ENCODE data around the gene PDZD4. TPM values are rescaled to one million over a fixed set of nuclear protein-coding genes. Genes with fewer than 3 reads are reported as not detected.

The PDZD4 gene
- total RNA-seq, 2 experiments from 2014 or later = 1.4 to 2.6 TPM

- POLR2A ChIA-PET = no interaction called here
- ATAC-seq (no peak), DNase-seq (no peak)
- peaks cover 12% of the 10 kb centered on the region for H3K4me1 Mint-ChIP-seq (ENCODE audit: low read depth)
- no peaks in the 10 kb centered on the region for H3K36me3 Mint-ChIP-seq (ENCODE audit: low read depth)
- H3K27me3 Mint-ChIP-seq = peaks cover 13% of the 10 kb centered on the region
- CTCF ChIA-PET = interaction anchor here (1.5 kb wide), 1 partner anchor 31 kb away, joined by 3 read pairs; no protein-coding TSS in a partner anchor
- no peak overlapping the region for H3K27ac Mint-ChIP-seq
- intact Hi-C loops (cut with micrococcal nuclease) = no loop called here
- H3K4me3 Mint-ChIP-seq = no peak overlapping the region
- TF ChIP-seq, protein P1, sequence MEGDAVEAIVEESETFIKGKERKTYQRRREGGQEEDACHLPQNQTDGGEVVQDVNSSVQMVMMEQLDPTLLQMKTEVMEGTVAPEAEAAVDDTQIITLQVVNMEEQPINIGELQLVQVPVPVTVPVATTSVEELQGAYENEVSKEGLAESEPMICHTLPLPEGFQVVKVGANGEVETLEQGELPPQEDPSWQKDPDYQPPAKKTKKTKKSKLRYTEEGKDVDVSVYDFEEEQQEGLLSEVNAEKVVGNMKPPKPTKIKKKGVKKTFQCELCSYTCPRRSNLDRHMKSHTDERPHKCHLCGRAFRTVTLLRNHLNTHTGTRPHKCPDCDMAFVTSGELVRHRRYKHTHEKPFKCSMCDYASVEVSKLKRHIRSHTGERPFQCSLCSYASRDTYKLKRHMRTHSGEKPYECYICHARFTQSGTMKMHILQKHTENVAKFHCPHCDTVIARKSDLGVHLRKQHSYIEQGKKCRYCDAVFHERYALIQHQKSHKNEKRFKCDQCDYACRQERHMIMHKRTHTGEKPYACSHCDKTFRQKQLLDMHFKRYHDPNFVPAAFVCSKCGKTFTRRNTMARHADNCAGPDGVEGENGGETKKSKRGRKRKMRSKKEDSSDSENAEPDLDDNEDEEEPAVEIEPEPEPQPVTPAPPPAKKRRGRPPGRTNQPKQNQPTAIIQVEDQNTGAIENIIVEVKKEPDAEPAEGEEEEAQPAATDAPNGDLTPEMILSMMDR (IDR thresholded peaks at IDR 0.05) = no peak
- no peaks in the 10 kb centered on the region for H3K9me3 Mint-ChIP-seq
These were observed 43.7 kb upstream of the PDZD4 start for GRCh38 chrX:153874085-153874365.

DNA sequence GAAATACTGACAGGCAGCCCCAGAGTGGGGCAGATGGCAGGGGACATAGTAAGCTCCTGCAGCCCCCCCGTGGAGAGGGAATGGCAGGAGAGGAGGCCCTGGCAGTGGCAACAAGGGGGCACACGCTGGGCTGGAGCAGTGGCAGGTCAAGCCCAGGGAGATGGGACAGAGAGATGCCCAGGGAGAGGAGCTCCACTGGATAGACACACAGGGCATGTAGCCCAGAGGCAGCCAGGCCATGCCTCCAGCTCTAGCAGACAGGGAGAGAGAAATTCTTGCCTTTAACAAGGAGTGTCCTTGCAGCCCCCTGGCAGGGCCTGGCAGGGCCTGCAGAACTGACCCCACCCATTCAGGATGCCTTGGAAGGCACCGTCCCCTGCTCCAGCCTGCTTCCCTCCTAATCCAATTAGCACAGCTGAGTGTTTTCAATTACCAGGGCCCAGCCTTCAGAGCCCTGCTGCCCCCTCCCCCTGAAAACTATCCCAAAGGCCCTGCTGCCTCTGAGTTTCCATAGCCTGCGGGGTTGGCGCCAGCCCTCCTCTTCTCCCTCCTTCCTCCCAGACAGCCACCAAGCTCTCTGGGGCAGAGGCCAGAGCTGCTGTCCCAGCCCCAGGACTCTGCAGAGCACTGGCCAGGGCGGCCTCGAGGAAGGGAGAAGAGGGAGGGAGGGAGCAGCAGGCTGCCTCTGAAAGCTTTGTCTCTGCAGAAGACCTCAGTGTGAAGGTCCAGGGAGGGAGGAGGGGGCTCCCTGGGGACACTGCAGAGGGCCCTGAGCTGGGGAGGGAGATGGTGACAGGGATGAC is 43.1 kb upstream of the PDZD4 start:
- CTCF ChIA-PET = interaction anchor here (1.5 kb wide), 1 partner anchor 30 kb away, joined by 3 read pairs; no protein-coding TSS in a partner anchor

GRCh38 chrX:153871946-153872878 is 41.9 kb upstream of the PDZD4 start:
- intact Hi-C loops (cut with micrococcal nuclease) = no loop called here
- ChIA-PET POLR2A (interaction anchor here (0.8 kb wide), 1 partner anchor 11 kb away, joined by 3 read pairs; no protein-coding TSS in a partner anchor), CTCF (interaction anchor here (1.5 kb wide), 1 partner anchor 29 kb away, joined by 3 read pairs; no protein-coding TSS in a partner anchor)
- Mint-ChIP-seq H3K27ac (no peak overlapping the region), H3K4me1 (ENCODE audit: low read depth) (no peaks in the 10 kb centered on the region), H3K4me3 (no peak overlapping the region), H3K9me3 (no peaks in the 10 kb centered on the region), H3K36me3 (ENCODE audit: low read depth) (no peaks in the 10 kb centered on the region), H3K27me3 (peaks cover 5% of the 10 kb centered on the region)
- DNase-seq (no peak), ATAC-seq (no peak)
- TF ChIP-seq, protein P1 (IDR thresholded peaks at IDR 0.05) = no peak

More for the DNA sequence above, 43.1 kb upstream of the PDZD4 start:
- POLR2A ChIA-PET = interaction anchor here (0.6 kb wide), 1 partner anchor 63 kb away, joined by 3 read pairs; no protein-coding TSS in a partner anchor
- Mint-ChIP-seq H3K4me3 (no peak overlapping the region), H3K4me1 (ENCODE audit: low read depth) (peaks cover 8% of the 10 kb centered on the region), H3K36me3 (ENCODE audit: low read depth) (no peaks in the 10 kb centered on the region), H3K27ac (no peak overlapping the region), H3K9me3 (no peaks in the 10 kb centered on the region), H3K27me3 (peaks cover 13% of the 10 kb centered on the region)
- intact Hi-C loops (cut with micrococcal nuclease) = no loop called here
- DNase-seq (no peak), ATAC-seq (no peak)
- TF ChIP-seq, protein P1 (IDR thresholded peaks at IDR 0.05) = no peak

DNA sequence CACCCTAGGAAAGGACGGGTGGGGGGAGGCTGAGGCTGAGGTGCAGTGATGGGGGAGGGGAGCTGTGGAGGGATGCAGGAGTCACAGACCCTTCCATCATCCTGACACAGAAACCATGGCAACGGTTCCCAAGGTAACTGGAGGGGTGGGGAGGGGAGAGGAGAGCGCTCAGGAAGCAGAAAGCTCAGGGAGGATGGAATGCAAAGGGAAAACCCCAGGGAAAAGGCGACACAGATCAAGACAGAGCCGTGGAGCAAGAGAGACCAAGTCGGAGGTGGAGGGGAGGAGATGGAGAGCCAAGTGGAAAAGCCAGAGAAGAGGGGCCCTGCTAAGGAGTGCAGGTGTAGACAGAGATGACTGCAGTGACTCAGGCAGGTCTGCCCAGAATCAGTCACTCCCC is 41.1 kb upstream of the PDZD4 start:
- Mint-ChIP-seq H3K9me3 (no peaks in the 10 kb centered on the region), H3K4me1 (ENCODE audit: low read depth) (no peaks in the 10 kb centered on the region), H3K36me3 (ENCODE audit: low read depth) (no peaks in the 10 kb centered on the region), H3K27me3 (peaks cover 5% of the 10 kb centered on the region), H3K4me3 (no peak overlapping the region), H3K27ac (no peak overlapping the region)
- intact Hi-C loops (cut with micrococcal nuclease) = no loop called here
- ATAC-seq (no peak), DNase-seq (no peak)
- POLR2A ChIA-PET = interaction anchor here (0.8 kb wide), 1 partner anchor 12 kb away, joined by 3 read pairs; no protein-coding TSS in a partner anchor
- TF ChIP-seq, protein P1 (IDR thresholded peaks at IDR 0.05) = no peak
- CTCF ChIA-PET = no interaction called here

All from activated CD8-positive, alpha-beta T cell treated with anti-CD3 and anti-CD28 coated beads for 36 hours (primary cell).